CD14-positive monocyte (primary cell): ENCODE data around the gene HSPB6. TPM values are rescaled to one million over a fixed set of nuclear protein-coding genes. Genes with fewer than 3 reads are reported as not detected.

Experiments
- DNase-seq, 3 donors: peaks; one replicate each; pipeline ENCODE4 v3.0.0-alpha.2; 2011 to 2022
- H2AFZ ChIP-seq: 2 replicates; pipeline ENCODE4 v1.6.0; 2012; ENCODE audit warnings: mild to moderate bottlenecking, low read depth, low read length, inconsistent platforms; ENCODE audit not compliant: insufficient read depth, poor library complexity, severe bottlenecking
- H3K27ac ChIP-seq, 2 donors: 1 replicate in 1 of 2; 2 replicates in 1 of 2; pipeline ENCODE4 v1.5.1; 2012 to 2013; ENCODE audit warnings: low read length in 2 of 2, control low read depth in 1 of 2, inconsistent platforms in 1 of 2, low read depth in 1 of 2, mild to moderate bottlenecking in 1 of 2
- H3K27me3 ChIP-seq, 2 donors: one replicate each; pipeline versions ENCODE4 v1.6.0 to v1.6.1; 2011 to 2013; ENCODE audit warnings: low read length in 2 of 2; ENCODE audit not compliant: control insufficient read depth in 2 of 2, insufficient read depth in 2 of 2
- H3K36me3 ChIP-seq, 2 donors: replicated peaks in 1 of 2; 1 replicate in 1 of 2; 2 replicates in 1 of 2; pipeline versions ENCODE4 v1.5.1 to v1.6.1; 2012 to 2013; ENCODE audit warnings: low read length in 2 of 2, control low read depth in 1 of 2, inconsistent platforms in 1 of 2, mild to moderate bottlenecking in 1 of 2; ENCODE audit not compliant: insufficient read depth in 2 of 2, control insufficient read depth in 1 of 2
- H3K4me1 ChIP-seq, 2 donors: 1 replicate in 1 of 2; 2 replicates in 1 of 2; pipeline versions ENCODE4 v1.5.1 to v1.6.1; 2012 to 2013; ENCODE audit warnings: low read length in 2 of 2, control low read depth in 1 of 2, inconsistent platforms in 1 of 2, mild to moderate bottlenecking in 1 of 2, moderate library complexity in 1 of 2; ENCODE audit not compliant: insufficient read depth in 2 of 2, control insufficient read depth in 1 of 2
- H3K4me2 ChIP-seq: replicated peaks from 2 replicates; pipeline ENCODE3; 2012; ENCODE audit warnings: low read length, moderate library complexity, mild to moderate bottlenecking; ENCODE audit not compliant: poor library complexity, severe bottlenecking; ENCODE audit errors: extremely low read depth
- H3K4me3 ChIP-seq, 3 experiments: fragments of 200-600 bp in 1 of 3; sonication (generic) in 1 of 3; replicated peaks in 1 of 3; 1 replicate in 2 of 3; 2 replicates in 1 of 3; pipeline ENCODE4 v1.5.1; 2011 to 2013; ENCODE audit warnings: low read length in 3 of 3, mild to moderate bottlenecking in 3 of 3, control low read depth in 2 of 3, low read depth in 2 of 3, inconsistent platforms in 1 of 3, moderate library complexity in 1 of 3
- H3K79me2 ChIP-seq: 2 replicates; pipeline ENCODE4 v1.6.0; 2012; ENCODE audit warnings: mild to moderate bottlenecking, control low read depth, inconsistent platforms, low read length, moderate library complexity; ENCODE audit not compliant: insufficient read depth
- H3K9ac ChIP-seq: 2 replicates; pipeline ENCODE4 v1.6.0; 2017; ENCODE audit warnings: low read length, mild to moderate bottlenecking; ENCODE audit not compliant: insufficient read depth, poor library complexity, severe bottlenecking
- H3K9me3 ChIP-seq, 2 donors: replicated peaks in 1 of 2; 1 replicate in 1 of 2; 2 replicates in 1 of 2; pipeline versions ENCODE4 v1.5.1 to v1.6.1; 2012 to 2013; ENCODE audit warnings: low read length in 2 of 2, control low read depth in 1 of 2; ENCODE audit not compliant: control insufficient read depth in 1 of 2, insufficient read depth in 1 of 2
- H4K20me1 ChIP-seq: 2 replicates; pipeline ENCODE4 v1.6.0; 2012; ENCODE audit warnings: mild to moderate bottlenecking, low read length, control low read depth, moderate library complexity; ENCODE audit not compliant: insufficient read depth
- H3K27ac Mint-ChIP-seq, 7 donors: one replicate each; pipeline ENCODE4 v1.8.0; 2020; ENCODE audit warnings: mild to moderate bottlenecking in 7 of 7, mixed read lengths in 7 of 7, moderate library complexity in 6 of 7, inconsistent platforms in 2 of 7
- H3K27me3 Mint-ChIP-seq, 3 donors: one replicate each; pipeline ENCODE4 v1.8.0; 2021 to 2022; ENCODE audit warnings: low read depth in 3 of 3, mild to moderate bottlenecking in 3 of 3, mixed read lengths in 3 of 3, moderate library complexity in 3 of 3, inconsistent platforms in 1 of 3
- H3K36me3 Mint-ChIP-seq, 2 donors: one replicate each; pipeline ENCODE4 v1.8.0; 2020; ENCODE audit warnings: mixed read lengths in 2 of 2, inconsistent platforms in 1 of 2, mild to moderate bottlenecking in 1 of 2
- H3K4me1 Mint-ChIP-seq: one replicate; pipeline ENCODE4 v1.8.0; 2020; ENCODE audit warnings: mild to moderate bottlenecking, mixed read lengths
- H3K4me3 Mint-ChIP-seq, 2 donors: one replicate each; pipeline ENCODE4 v1.8.0; 2020; ENCODE audit warnings: mild to moderate bottlenecking in 2 of 2, mixed read lengths in 2 of 2, moderate library complexity in 1 of 2
- H3K9me3 Mint-ChIP-seq, 7 donors: one replicate each; pipeline ENCODE4 v1.8.0; 2020 to 2022; ENCODE audit warnings: mixed read lengths in 7 of 7, mild to moderate bottlenecking in 6 of 7, moderate library complexity in 6 of 7, inconsistent platforms in 2 of 7
- CTCF ChIP-seq: fragments of 200-600 bp; IDR thresholded peaks from one replicate; pipeline ENCODE4 v1.8.0; 2022; ENCODE audit warnings: antibody characterized with exemption, mild to moderate bottlenecking
- WGBS: methylation state at CpG from one replicate; pipeline ENCODE4 v1.1.5; 2013; ENCODE audit warnings: missing lambda C conversion rate; ENCODE audit not compliant: insufficient coverage; 5-methylcytosine and 5-hydroxymethylcytosine counted together
- intact Hi-C, 2 donors: fragments of 100-400 bp; cut with micrococcal nuclease; formaldehyde crosslinking; loops; one replicate each; pipeline versions ENCODE4 v1.15.0 to v1.15.1; 2023
- polyA plus RNA-seq, 3 donors: library from polyadenylated mRNA; depleted of rRNA in 1 of 3; unstranded in 2 of 3; stranded (reverse) in 1 of 3; fragments of 300-500 nt in 2 of 3; fragments of >200 nt in 1 of 3; fragmentation: Illumina TruSeq in 2 of 3; gene quantifications; 1 replicate in 2 of 3; 2 replicates in 1 of 3; pipeline ENCODE4 v1.2.3, GENCODE V29; 2012 to 2021

The HSPB6 gene
- polyA plus RNA-seq, 3 donors, result not detected

GRCh38 chr19:35782589-35782988, 25.8 kb upstream of the HSPB6 start:
- no peaks in the 10 kb centered on the region for H4K20me1 ChIP-seq
- no peak overlapping the region for H3K9ac ChIP-seq
- no peak overlapping the region for H3K4me2 ChIP-seq
- no peaks in the 10 kb centered on the region for H3K4me1 Mint-ChIP-seq
- intact Hi-C loops, result no loop called here
- H3K9me3 ChIP-seq, result no peaks in the 10 kb centered on the region
- no peak overlapping the region for H3K27ac Mint-ChIP-seq
- H3K79me2 ChIP-seq, result peaks cover under 1% of the 10 kb centered on the region
- H3K9me3 Mint-ChIP-seq, result no peaks in the 10 kb centered on the region
- peaks cover 40 to 67% of the 10 kb centered on the region in 2 donors for H3K36me3 Mint-ChIP-seq
- no peak overlapping the region for H2AFZ ChIP-seq
- no peak for TF ChIP-seq CTCF
- no peak overlapping the region for H3K27ac ChIP-seq
- H3K27me3 Mint-ChIP-seq, result peaks cover 0 to 2% (median 0%) of the 10 kb centered on the region in 3 donors
- peaks cover 31 to 47% of the 10 kb centered on the region in 2 donors for H3K36me3 ChIP-seq
- no peaks in the 10 kb centered on the region for H3K27me3 ChIP-seq
- 99% methylated on average over 8 of the region's 12 CpGs for WGBS
- H3K4me3 Mint-ChIP-seq, result no peak overlapping the region
- no peak for DNase-seq
- H3K4me1 ChIP-seq, result no peaks in the 10 kb centered on the region
- no peak overlapping the region for H3K4me3 ChIP-seq

- Histone ChIP-seq H3K4me3 (no peak overlapping the region), H3K27me3 (no peaks in the 10 kb centered on the region), H3K9me3 (no peaks in the 10 kb centered on the region), H3K9ac (no peak overlapping the region), H3K79me2 (peaks cover 10% of the 10 kb centered on the region), H3K4me1 (peaks cover 0 to 2% of the 10 kb centered on the region in 2 donors), H3K4me2 (no peak overlapping the region), H4K20me1 (no peaks in the 10 kb centered on the region), H3K27ac (no peak overlapping the region), H3K36me3 (peaks cover 26 to 47% of the 10 kb centered on the region in 2 donors), H2AFZ (no peak overlapping the region)
- no peak overlapping the region for H3K4me3 Mint-ChIP-seq
- no peaks in the 10 kb centered on the region for H3K9me3 Mint-ChIP-seq
- 98% methylated on average over 5 of the region's 9 CpGs for WGBS
- TF ChIP-seq CTCF, result no peak
- H3K27me3 Mint-ChIP-seq, result peaks cover 0 to 2% (median 0%) of the 10 kb centered on the region in 3 donors
- H3K36me3 Mint-ChIP-seq, result peaks cover 40 to 69% of the 10 kb centered on the region in 2 donors
- DNase-seq, result no peak
- intact Hi-C loops, result no loop called here
- H3K27ac Mint-ChIP-seq, result peak overlapping the region in 3 of 7 donors; percentile 46 to 74 (median 70)
- H3K4me1 Mint-ChIP-seq, result peaks cover 5% of the 10 kb centered on the region
Observed at GRCh38 chr19:35781650-35782049, 24.8 kb upstream of the HSPB6 start.
